ENCODE measurements around the gene ERGIC3.

Gene ERGIC3

DNA sequence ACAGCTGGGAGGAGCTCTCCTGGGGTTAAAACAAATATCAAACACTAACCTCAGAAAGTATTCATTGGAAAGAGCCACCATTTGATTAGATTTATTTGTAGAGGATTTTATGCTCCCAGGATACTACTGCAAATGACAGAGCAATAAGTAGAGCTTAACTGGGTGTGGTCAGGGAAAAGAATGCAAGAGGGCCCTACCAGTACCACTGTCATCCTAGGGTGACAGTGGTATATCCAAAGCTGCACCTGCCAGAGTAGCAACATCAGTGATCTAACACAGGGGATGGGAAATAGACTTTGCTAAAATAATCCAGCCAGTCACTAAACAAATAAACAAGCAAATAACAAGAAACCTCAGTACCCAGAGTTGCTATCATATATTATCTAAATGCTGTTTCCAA lies 29.7 kb downstream of the ERGIC3 start (continued):
- TF ChIP-seq, protein P1, sequence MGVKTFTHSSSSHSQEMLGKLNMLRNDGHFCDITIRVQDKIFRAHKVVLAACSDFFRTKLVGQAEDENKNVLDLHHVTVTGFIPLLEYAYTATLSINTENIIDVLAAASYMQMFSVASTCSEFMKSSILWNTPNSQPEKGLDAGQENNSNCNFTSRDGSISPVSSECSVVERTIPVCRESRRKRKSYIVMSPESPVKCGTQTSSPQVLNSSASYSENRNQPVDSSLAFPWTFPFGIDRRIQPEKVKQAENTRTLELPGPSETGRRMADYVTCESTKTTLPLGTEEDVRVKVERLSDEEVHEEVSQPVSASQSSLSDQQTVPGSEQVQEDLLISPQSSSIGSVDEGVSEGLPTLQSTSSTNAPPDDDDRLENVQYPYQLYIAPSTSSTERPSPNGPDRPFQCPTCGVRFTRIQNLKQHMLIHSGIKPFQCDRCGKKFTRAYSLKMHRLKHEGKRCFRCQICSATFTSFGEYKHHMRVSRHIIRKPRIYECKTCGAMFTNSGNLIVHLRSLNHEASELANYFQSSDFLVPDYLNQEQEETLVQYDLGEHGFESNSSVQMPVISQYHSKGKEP (tag by site-specific recombination; IDR thresholded peaks at IDR 0.05) = no peak
- no peak for TF ChIP-seq ZFP41 (tag by site-specific recombination; IDR thresholded peaks at IDR 0.05; ENCODE audit: borderline replicate concordance)
- TF ChIP-seq ZNF629 (tag by site-specific recombination; IDR thresholded peaks at IDR 0.05) = no peak
- no peak for TF ChIP-seq ZNF777 (tag by site-specific recombination; IDR thresholded peaks at IDR 0.05; ENCODE audit: borderline replicate concordance)
- TF ChIP-seq, protein P2, sequence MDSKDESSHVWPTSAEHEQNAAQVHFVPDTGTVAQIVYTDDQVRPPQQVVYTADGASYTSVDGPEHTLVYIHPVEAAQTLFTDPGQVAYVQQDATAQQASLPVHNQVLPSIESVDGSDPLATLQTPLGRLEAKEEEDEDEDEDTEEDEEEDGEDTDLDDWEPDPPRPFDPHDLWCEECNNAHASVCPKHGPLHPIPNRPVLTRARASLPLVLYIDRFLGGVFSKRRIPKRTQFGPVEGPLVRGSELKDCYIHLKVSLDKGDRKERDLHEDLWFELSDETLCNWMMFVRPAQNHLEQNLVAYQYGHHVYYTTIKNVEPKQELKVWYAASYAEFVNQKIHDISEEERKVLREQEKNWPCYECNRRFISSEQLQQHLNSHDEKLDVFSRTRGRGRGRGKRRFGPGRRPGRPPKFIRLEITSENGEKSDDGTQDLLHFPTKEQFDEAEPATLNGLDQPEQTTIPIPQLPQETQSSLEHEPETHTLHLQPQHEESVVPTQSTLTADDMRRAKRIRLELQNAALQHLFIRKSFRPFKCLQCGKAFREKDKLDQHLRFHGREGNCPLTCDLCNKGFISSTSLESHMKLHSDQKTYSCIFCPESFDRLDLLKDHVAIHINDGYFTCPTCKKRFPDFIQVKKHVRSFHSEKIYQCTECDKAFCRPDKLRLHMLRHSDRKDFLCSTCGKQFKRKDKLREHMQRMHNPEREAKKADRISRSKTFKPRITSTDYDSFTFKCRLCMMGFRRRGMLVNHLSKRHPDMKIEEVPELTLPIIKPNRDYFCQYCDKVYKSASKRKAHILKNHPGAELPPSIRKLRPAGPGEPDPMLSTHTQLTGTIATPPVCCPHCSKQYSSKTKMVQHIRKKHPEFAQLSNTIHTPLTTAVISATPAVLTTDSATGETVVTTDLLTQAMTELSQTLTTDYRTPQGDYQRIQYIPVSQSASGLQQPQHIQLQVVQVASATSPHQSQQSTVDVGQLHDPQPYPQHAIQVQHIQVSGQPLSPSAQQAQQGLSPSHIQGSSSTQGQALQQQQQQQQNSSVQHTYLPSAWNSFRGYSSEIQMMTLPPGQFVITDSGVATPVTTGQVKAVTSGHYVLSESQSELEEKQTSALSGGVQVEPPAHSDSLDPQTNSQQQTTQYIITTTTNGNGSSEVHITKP (tag by site-specific recombination; IDR thresholded peaks at IDR 0.05) = 0 out of 2 replicates have a peak, but pooled peaks have one; percentile 23
- TF ChIP-seq, protein P3, sequence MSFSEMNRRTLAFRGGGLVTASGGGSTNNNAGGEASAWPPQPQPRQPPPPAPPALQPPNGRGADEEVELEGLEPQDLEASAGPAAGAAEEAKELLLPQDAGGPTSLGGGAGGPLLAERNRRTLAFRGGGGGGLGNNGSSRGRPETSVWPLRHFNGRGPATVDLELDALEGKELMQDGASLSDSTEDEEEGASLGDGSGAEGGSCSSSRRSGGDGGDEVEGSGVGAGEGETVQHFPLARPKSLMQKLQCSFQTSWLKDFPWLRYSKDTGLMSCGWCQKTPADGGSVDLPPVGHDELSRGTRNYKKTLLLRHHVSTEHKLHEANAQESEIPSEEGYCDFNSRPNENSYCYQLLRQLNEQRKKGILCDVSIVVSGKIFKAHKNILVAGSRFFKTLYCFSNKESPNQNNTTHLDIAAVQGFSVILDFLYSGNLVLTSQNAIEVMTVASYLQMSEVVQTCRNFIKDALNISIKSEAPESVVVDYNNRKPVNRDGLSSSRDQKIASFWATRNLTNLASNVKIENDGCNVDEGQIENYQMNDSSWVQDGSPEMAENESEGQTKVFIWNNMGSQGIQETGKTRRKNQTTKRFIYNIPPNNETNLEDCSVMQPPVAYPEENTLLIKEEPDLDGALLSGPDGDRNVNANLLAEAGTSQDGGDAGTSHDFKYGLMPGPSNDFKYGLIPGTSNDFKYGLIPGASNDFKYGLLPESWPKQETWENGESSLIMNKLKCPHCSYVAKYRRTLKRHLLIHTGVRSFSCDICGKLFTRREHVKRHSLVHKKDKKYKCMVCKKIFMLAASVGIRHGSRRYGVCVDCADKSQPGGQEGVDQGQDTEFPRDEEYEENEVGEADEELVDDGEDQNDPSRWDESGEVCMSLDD (tag by site-specific recombination; IDR thresholded peaks at IDR 0.05) = no peak

DNA sequence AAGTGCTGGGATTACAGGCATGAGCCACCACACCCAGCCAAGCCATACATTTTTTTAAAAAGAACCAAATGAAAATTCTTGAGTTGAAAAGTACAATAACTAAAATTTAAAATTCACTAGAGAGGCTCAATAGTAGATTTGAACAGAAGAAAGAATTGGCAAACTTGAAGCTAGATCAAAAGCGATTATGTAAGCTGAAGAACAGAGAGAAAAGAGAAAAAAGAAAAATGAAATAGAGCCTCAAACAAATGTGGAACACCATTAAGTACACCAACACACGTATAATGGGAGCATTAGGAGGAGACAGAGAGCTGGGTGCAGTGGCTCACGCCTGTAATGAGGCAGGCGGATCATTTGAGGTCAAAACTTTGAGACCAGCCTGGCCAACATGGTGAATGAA lies 31.0 kb downstream of the ERGIC3 start:
- Histone ChIP-seq H3K27ac (ENCODE audit: extremely low read depth, low read depth, low read length) (no peak overlapping the region), H3K4me3 (ENCODE audit: low read depth, low read length) (no peak overlapping the region), H3K4me1 (ENCODE audit: control insufficient read depth, insufficient read depth, low read length) (no peaks in the 10 kb centered on the region), H3K36me3 (ENCODE audit: control insufficient read depth in 2 of 2, insufficient read depth in 1 of 2, low read length in 2 of 2) (peaks cover 0 to 5% of the 10 kb centered on the region in 2 experiments; a peak in 1 of 3 replicates), H3K9me3 (ENCODE audit: control insufficient read depth, insufficient read depth, low read depth, low read length) (no peaks in the 10 kb centered on the region)
- POLR2A ChIA-PET = no interaction called here
- CTCF ChIA-PET = interaction anchor here (0.6 to 2.0 kb wide), 2 partner anchors 8 to 31 kb away, joined by 5 to 6 read pairs; no protein-coding TSS in a partner anchor
- TF ChIP-seq ZNF133 (tag by site-specific recombination; IDR thresholded peaks at IDR 0.05) = peak; percentile 99
- no peak for TF ChIP-seq ZNF658 (tag by site-specific recombination; IDR thresholded peaks at IDR 0.05)
- no peak for TF ChIP-seq ZNF140 (tag by site-specific recombination; IDR thresholded peaks at IDR 0.05)
- TF ChIP-seq ZNF302 (tag by site-specific recombination; IDR thresholded peaks at IDR 0.05; ENCODE audit: low read depth) = no peak
- no peak for TF ChIP-seq ZBTB1 (tag by site-specific recombination; IDR thresholded peaks at IDR 0.05)
- no peak for TF ChIP-seq TCF7L2 (IDR thresholded peaks at IDR 0.05; ENCODE audit: borderline replicate concordance, low read depth, low read length)
- TF ChIP-seq ZNF335 (tag by site-specific recombination; conservative IDR thresholded peaks at IDR 0.05) = no peak
- TF ChIP-seq, protein P4, sequence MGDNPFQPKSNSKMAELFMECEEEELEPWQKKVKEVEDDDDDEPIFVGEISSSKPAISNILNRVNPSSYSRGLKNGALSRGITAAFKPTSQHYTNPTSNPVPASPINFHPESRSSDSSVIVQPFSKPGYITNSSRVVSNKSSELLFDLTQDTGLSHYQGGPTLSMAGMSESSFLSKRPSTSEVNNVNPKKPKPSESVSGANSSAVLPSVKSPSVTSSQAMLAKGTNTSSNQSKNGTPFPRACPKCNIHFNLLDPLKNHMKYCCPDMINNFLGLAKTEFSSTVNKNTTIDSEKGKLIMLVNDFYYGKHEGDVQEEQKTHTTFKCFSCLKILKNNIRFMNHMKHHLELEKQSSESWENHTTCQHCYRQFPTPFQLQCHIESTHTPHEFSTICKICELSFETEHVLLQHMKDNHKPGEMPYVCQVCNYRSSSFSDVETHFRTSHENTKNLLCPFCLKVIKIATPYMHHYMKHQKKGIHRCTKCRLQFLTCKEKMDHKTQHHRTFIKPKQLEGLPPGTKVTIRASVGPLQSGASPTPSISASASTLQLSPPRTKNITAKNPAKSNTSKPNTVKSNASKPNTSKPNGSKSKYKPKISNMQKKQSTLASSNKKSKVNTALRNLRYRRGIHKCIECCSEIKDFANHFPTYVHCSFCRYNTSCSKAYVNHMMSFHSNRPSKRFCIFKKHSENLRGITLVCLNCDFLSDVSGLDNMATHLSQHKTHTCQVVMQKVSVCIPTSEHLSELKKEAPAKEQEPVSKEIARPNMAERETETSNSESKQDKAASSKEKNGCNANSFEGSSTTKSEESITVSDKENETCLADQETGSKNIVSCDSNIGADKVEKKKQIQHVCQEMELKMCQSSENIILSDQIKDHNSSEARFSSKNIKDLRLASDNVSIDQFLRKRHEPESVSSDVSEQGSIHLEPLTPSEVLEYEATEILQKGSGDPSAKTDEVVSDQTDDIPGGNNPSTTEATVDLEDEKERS (tag by site-specific recombination; IDR thresholded peaks at IDR 0.05) = 0 out of 2 replicates have a peak, but pooled peaks have one; percentile 13
- TF ChIP-seq, protein P2 (tag by site-specific recombination; IDR thresholded peaks at IDR 0.05) = no peak
- TF ChIP-seq GLI2 (tag by site-specific recombination; IDR thresholded peaks at IDR 0.05; ENCODE audit: borderline replicate concordance, low read depth) = no peak
- TF ChIP-seq ZNF274 (IDR thresholded peaks at IDR 0.05; ENCODE audit: low read length) = no peak
- no peak for TF ChIP-seq ZNF274 (tag by site-specific recombination; IDR thresholded peaks at IDR 0.05; ENCODE audit: borderline replicate concordance)
- TF ChIP-seq ZNF514 (tag by site-specific recombination; IDR thresholded peaks at IDR 0.05) = no peak

Measured in HEK293 (cell line).